PC-9 (cell line): ENCODE data around the gene NXPH2. TPM values are rescaled to one million over a fixed set of nuclear protein-coding genes. Genes with fewer than 3 reads are reported as not detected.

Experiments
- BruUV-seq: library from RNA; stranded (reverse); fragments of 400-500 nt; replicated peaks from 2 replicates; lab custom pipeline; 2021; lab: Mats Ljungman, UMichigan
- CTCF ChIA-PET: fragments of 300-600 bp; sonication (Branson Sonifier 250); formaldehyde crosslinking; loops from one replicate; lab custom pipeline; 2022; ENCODE audit warnings: antibody characterized with exemption; lab: Charles Lee
- POLR2A ChIA-PET: fragments of 300-600 bp; sonication (Branson Sonifier 250); formaldehyde crosslinking; loops from one replicate; lab custom pipeline; 2022; ENCODE audit warnings: antibody characterized with exemption; ENCODE audit not compliant: unreplicated experiment; lab: Charles Lee
- DNase-seq, 2 experiments: peaks; one replicate each; pipeline versions ENCODE4 v3.0.0 to v3.0.0-alpha.2; 2015 to 2022; ENCODE audit warnings: mixed read lengths in 1 of 2
- H2AFZ ChIP-seq: fragments of 200-600 bp; sonication (generic); 2 replicates; pipeline ENCODE4 v1.8.1; 2017; ENCODE audit warnings: antibody characterized with exemption
- H3F3A ChIP-seq: fragments of 200-600 bp; sonication (generic); 2 replicates; pipeline ENCODE4 v1.8.1; 2017; ENCODE audit warnings: antibody characterized with exemption, mild to moderate bottlenecking, low read depth; ENCODE audit not compliant: insufficient read depth
- H3K27ac ChIP-seq: fragments of 200-600 bp; sonication (generic); 2 replicates; pipeline ENCODE4 v1.6.1; 2016; ENCODE audit warnings: mixed run types
- H3K27me3 ChIP-seq: fragments of 200-600 bp; sonication (generic); 2 replicates; pipeline ENCODE4 v1.6.1; 2016; ENCODE audit warnings: low read depth, mixed run types; ENCODE audit not compliant: insufficient read depth
- H3K36me3 ChIP-seq: fragments of 200-600 bp; sonication (generic); 2 replicates; pipeline ENCODE4 v1.6.1; 2016; ENCODE audit warnings: low read depth, mixed run types
- H3K4me1 ChIP-seq: fragments of 200-600 bp; sonication (generic); replicated peaks from 2 replicates; pipeline ENCODE4 v1.6.1; 2016; ENCODE audit warnings: mixed run types; ENCODE audit not compliant: insufficient read depth
- H3K4me2 ChIP-seq: fragments of 200-600 bp; sonication (generic); 2 replicates; pipeline ENCODE4 v1.6.1; 2017; ENCODE audit warnings: mixed run types
- H3K4me3 ChIP-seq: fragments of 200-600 bp; sonication (generic); 2 replicates; pipeline ENCODE4 v1.6.1; 2016; ENCODE audit warnings: mixed run types
- H3K79me2 ChIP-seq: fragments of 200-600 bp; sonication (generic); 2 replicates; pipeline ENCODE4 v1.6.1; 2017; ENCODE audit warnings: low read depth, mixed run types
- H3K9me2 ChIP-seq: fragments of 200-600 bp; sonication (generic); 2 replicates; pipeline ENCODE4 v1.8.1; 2017; ENCODE audit warnings: mild to moderate bottlenecking; ENCODE audit not compliant: insufficient read depth
- H3K9me3 ChIP-seq: fragments of 200-600 bp; sonication (generic); 2 replicates; pipeline ENCODE4 v1.8.1; 2016; ENCODE audit warnings: low read depth; ENCODE audit not compliant: insufficient read depth
- H4K20me1 ChIP-seq: fragments of 200-600 bp; sonication (generic); 2 replicates; pipeline ENCODE4 v1.8.1; 2017; ENCODE audit not compliant: insufficient read depth
- EZH2 ChIP-seq: fragments of 200-600 bp; sonication (generic); IDR thresholded peaks from 2 replicates; pipeline ENCODE4 v1.8.0; 2017; ENCODE audit warnings: antibody characterized with exemption, low read depth
- intact Hi-C: fragments of 100-400 bp; cut with micrococcal nuclease; formaldehyde crosslinking; loops from one replicate; pipeline ENCODE4 v1.10.0; 2022; ENCODE audit not compliant: unreplicated experiment
- total RNA-seq: library from RNA; stranded (reverse); gene quantifications from 2 replicates; pipeline ENCODE4 v1.2.3, GENCODE V29; 2021
- TF ChIP-seq, protein P1 (sequence below): fragments of 200-600 bp; sonication (generic); conservative IDR thresholded peaks from 2 replicates; pipeline ENCODE4 v1.6.1; 2017; ENCODE audit warnings: mixed run types, antibody characterized with exemption, mild to moderate bottlenecking, moderate library complexity

NXPH2 gene
- total RNA-seq, 1 experiment from 2014 or later = not detected

DNA sequence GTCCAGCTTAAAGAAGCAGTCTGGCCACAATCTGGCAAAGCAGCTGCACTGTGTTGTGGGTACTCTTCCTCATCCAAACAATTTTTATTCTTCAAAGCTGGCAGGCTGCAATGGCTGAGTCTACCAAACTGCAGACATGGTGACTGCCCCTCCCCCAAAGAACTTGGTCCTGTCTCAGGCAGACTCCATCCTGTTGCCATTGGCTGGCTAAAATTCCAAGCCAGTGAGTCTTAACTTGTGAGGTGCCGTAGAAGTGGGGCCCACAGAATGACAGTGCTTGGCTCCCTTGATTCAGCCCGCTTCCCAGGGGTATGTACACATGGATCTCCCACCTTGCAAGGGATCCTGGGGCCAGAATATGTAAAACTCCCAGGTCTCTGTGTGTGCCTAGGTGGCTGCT, 14.5 kb upstream of the NXPH2 start:
- Histone ChIP-seq H3K4me1 (no peaks in the 10 kb centered on the region), H3K9me3 (no peaks in the 10 kb centered on the region), H3K4me2 (no peak overlapping the region), H3K79me2 (no peaks in the 10 kb centered on the region), H3K36me3 (no peaks in the 10 kb centered on the region), H3K27me3 (no peaks in the 10 kb centered on the region), H4K20me1 (no peaks in the 10 kb centered on the region), H3K9me2 (no peaks in the 10 kb centered on the region), H3K27ac (no peak overlapping the region), H3K4me3 (no peak overlapping the region), H2AFZ (no peak overlapping the region), H3F3A (no peaks in the 10 kb centered on the region)
- intact Hi-C loops = no loop called here
- no peak for DNase-seq
- ChIA-PET CTCF (no interaction called here), POLR2A (interaction anchor here (0.6 kb wide), 1 partner anchor 948 kb away, joined by 13 read pairs; no protein-coding TSS in a partner anchor)
- no peak for TF ChIP-seq EZH2
- TF ChIP-seq, protein P1, sequence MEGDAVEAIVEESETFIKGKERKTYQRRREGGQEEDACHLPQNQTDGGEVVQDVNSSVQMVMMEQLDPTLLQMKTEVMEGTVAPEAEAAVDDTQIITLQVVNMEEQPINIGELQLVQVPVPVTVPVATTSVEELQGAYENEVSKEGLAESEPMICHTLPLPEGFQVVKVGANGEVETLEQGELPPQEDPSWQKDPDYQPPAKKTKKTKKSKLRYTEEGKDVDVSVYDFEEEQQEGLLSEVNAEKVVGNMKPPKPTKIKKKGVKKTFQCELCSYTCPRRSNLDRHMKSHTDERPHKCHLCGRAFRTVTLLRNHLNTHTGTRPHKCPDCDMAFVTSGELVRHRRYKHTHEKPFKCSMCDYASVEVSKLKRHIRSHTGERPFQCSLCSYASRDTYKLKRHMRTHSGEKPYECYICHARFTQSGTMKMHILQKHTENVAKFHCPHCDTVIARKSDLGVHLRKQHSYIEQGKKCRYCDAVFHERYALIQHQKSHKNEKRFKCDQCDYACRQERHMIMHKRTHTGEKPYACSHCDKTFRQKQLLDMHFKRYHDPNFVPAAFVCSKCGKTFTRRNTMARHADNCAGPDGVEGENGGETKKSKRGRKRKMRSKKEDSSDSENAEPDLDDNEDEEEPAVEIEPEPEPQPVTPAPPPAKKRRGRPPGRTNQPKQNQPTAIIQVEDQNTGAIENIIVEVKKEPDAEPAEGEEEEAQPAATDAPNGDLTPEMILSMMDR = no peak
- BruUV-seq = no TSS peak

DNA sequence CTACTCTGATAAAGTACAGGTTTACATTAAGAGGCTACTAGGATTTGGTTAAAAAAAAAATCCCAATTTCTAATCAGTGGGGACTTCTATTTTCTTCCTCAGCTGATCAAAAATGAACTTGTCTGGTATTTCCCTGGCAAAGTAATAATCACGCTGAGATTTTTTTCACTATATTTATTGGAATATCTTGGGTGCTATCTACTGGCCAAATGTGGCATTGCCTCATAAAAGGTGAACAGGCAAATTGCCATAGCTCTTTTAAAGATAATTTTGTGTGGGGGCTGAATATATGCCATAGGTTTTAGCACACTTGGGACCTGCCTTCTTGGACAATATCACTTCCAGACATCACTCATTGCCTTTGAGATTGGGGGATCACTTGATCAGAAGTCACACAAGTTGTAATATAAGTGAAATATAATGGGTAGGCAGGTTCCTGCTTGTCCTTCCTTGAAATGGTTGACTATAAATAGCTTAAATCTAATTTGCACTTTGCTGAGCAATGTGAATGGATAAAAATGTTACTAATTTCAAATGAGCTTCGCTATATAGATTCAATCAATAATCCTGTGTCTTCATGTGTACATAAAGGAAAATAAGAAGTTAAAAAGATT, 7.0 kb upstream of the NXPH2 start:
- Histone ChIP-seq H3K36me3 (no peaks in the 10 kb centered on the region), H3K4me2 (no peak overlapping the region), H3K27me3 (no peaks in the 10 kb centered on the region), H3K4me3 (no peak overlapping the region), H3K4me1 (no peaks in the 10 kb centered on the region), H3K9me2 (no peaks in the 10 kb centered on the region), H4K20me1 (no peaks in the 10 kb centered on the region), H3K27ac (no peak overlapping the region), H2AFZ (no peak overlapping the region), H3K79me2 (no peaks in the 10 kb centered on the region), H3K9me3 (no peaks in the 10 kb centered on the region), H3F3A (no peaks in the 10 kb centered on the region)
- ChIA-PET POLR2A (interaction anchor here (0.7 kb wide), 2 partner anchors 366 to 659 kb away, joined by 3 to 11 read pairs; no protein-coding TSS in a partner anchor), CTCF (interaction anchor here (0.6 to 2.1 kb wide), 6 partner anchors 40 to 921 kb away, joined by 3 to 6 read pairs (median 4); no protein-coding TSS in a partner anchor)
- peak in 1 of 2 experiments; percentile 14 for DNase-seq
- no peak for TF ChIP-seq EZH2
- TF ChIP-seq, protein P1 = peak; percentile 82
- intact Hi-C loops = loop anchor here (1.0 to 10.0 kb wide), 5 partner anchors 282 to 921 kb away; partner anchors contain the start of gene SPOPL
- no TSS peak for BruUV-seq

DNA sequence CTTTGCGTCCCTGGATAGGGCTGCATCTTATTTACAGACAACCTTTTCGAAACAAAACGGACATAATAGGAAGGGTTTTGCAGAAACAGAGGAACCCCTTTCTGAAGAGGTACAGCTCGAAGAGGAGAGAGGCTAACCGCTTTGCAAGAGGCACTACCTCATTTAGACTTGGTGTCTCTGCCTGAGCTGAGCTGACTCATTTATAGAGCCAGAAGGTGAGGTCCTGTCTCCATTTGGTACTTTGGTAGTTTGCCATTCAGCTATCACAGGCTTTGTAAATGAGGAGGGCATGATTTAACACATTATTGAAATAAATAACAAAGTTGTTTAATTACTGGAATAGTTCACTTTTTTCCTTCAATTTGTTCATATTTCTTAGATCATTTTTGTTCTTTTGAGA, 2.2 kb upstream of the NXPH2 start:
- Histone ChIP-seq H3K9me3 (0 out of 2 replicates have a peak, but pooled peaks cover 3% of the 10 kb centered on the region), H3K27me3 (no peaks in the 10 kb centered on the region), H3K9me2 (no peaks in the 10 kb centered on the region), H3K79me2 (no peaks in the 10 kb centered on the region), H4K20me1 (no peaks in the 10 kb centered on the region), H3K27ac (no peak overlapping the region), H3F3A (no peaks in the 10 kb centered on the region), H3K36me3 (no peaks in the 10 kb centered on the region), H3K4me3 (no peak overlapping the region), H3K4me2 (no peak overlapping the region), H2AFZ (no peak overlapping the region), H3K4me1 (no peaks in the 10 kb centered on the region)
- POLR2A ChIA-PET = interaction anchor here (0.6 kb wide), 1 partner anchor 1277 kb away, joined by 13 read pairs; no protein-coding TSS in a partner anchor
- intact Hi-C loops = loop anchor here (10.0 kb wide), 1 partner anchor 278 kb away; the partner anchor contains the start of gene SPOPL
- CTCF ChIA-PET = no interaction called here
- no peak for DNase-seq
- no peak for TF ChIP-seq EZH2
- TF ChIP-seq, protein P1 = no peak
- BruUV-seq = no TSS peak
